SK-N-MC (cell line): ENCODE measurements around the gene R3HCC1L.

ENCODE experiments used
- EZH2 ChIP-seq: fragments of 200-600 bp; sonication (generic); IDR thresholded peaks from one replicate; pipeline ENCODE4 v1.6.1; 2017; ENCODE audit warnings: antibody characterized with exemption
- FOXP2 ChIP-seq: optimal IDR thresholded peaks from 2 replicates; pipeline ENCODE3; 2011; ENCODE audit warnings: mild to moderate bottlenecking, moderate library complexity; ENCODE audit not compliant: insufficient read depth; ENCODE audit errors: extremely low read length, control extremely low read depth
- POLR2AphosphoS5 ChIP-seq: IDR thresholded peaks from 2 replicates; pipeline ENCODE4 v1.6.1; 2012; ENCODE audit warnings: mild to moderate bottlenecking, low read depth, low read length, borderline replicate concordance

DNA sequence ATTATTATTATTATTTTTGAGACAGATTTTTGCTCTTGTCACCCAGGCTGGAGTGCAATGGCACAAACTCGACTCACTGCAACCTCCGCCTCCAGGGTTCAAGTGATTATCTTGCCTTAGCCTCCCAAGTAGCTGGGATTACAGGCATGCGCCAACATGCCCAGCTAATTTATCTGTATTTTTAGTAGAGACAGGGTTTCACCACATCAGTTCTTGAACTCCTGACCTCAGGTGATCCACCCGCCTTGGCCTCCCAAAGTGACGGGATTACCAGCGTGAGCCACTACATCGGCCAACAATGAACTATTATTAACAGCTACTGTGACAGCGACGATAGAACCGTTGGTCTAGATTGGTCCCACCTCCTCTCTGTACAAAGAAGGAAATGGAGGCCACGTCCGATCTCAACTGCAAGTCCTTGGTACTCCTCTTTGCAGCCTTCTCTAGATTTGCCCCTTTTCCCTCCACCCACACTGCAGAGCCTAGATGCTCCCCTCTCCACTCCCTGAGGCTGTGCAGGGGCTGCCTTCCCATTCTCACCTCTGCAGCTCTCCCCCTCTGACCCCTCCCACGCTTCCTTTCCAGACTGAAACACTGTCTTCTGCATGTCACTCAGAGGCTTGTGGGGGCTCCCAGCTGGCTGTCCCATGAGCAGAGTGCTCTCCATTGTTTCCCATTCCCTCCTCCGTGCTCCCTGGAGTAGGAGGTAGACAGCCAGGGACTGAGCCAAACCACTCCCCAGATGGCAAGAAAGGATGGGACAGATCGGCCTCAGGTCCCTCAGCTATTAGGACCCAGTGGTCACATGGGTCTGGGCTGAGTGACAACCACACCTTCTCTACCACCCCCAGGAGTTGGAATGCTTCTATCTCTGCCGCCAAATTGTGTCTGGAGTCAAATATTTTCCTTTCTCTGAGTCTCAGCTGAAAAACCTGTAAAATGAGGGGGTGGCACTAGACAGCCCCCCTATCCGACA, 131.2 kb downstream of the R3HCC1L start:
- no peak for TF ChIP-seq POLR2AphosphoS5
- no peak for TF ChIP-seq EZH2
- TF ChIP-seq FOXP2 = no peak
